IPS-11a (cell line): ENCODE data around the gene METAP1D.
"Not testable (repeated sequence)": the region's sequence is repeated elsewhere in the genome, so short reads cannot be mapped to it uniquely, and the experiment has no call there.

Experiments used
- H3K4me3 ChIP-seq: one replicate; pipeline ENCODE4 v1.5.1; 2013; ENCODE audit warnings: low read depth, low read length, control low read depth

Gene METAP1D

GRCh38 chr2:172100935-172101820 is 101.4 kb downstream of the METAP1D start:
- H3K4me3 ChIP-seq = no peak overlapping the region

GRCh38 chr2:172101821-172102390 is 102.2 kb downstream of the METAP1D start:
- H3K4me3 ChIP-seq = peak overlapping the region; percentile 37

- peak within 1 kb of the TSS; percentile 37 for H3K4me3 ChIP-seq
Observed at GRCh38 chr2:172102391-172103359, 102.9 kb downstream of the METAP1D start, which contains the start of gene DLX2. TSS of gene DLX2 (minus strand) at chr2:172102900. CDS start at chr2:172102538, 362 bp downstream.

GRCh38 chr2:172103471-172104272 is 103.9 kb downstream of the METAP1D start:
- H3K4me3 ChIP-seq = no peak overlapping the region

- H3K4me3 ChIP-seq = no peak overlapping the region
Observed at GRCh38 chr2:172105471-172106107, 105.8 kb downstream of the METAP1D start.

GRCh38 chr2:172106108-172106961 is 106.6 kb downstream of the METAP1D start:
- H3K4me3 ChIP-seq = peak overlapping the region; percentile 18

- H3K4me3 ChIP-seq = no peak overlapping the region
Observed at GRCh38 chr2:172107690-172108586, 108.2 kb downstream of the METAP1D start.

- no peak overlapping the region for H3K4me3 ChIP-seq
Observed at GRCh38 chr2:172108587-172108930, 108.8 kb downstream of the METAP1D start.

- H3K4me3 ChIP-seq = no peak overlapping the region
Observed at GRCh38 chr2:172109256-172109987, 109.7 kb downstream of the METAP1D start.

GRCh38 chr2:172109988-172110811 is 110.4 kb downstream of the METAP1D start:
- no peak overlapping the region for H3K4me3 ChIP-seq

GRCh38 chr2:172113617-172114016 is 113.9 kb downstream of the METAP1D start:
- no peak overlapping the region for H3K4me3 ChIP-seq

- H3K4me3 ChIP-seq = not testable (repeated sequence)
Observed at GRCh38 chr2:172114176-172114575, 114.4 kb downstream of the METAP1D start.

- no peak overlapping the region for H3K4me3 ChIP-seq
Observed at GRCh38 chr2:172114579-172114978, 114.8 kb downstream of the METAP1D start.

- no peak overlapping the region for H3K4me3 ChIP-seq
Observed at GRCh38 chr2:172116107-172116506, 116.4 kb downstream of the METAP1D start.

- H3K4me3 ChIP-seq = no peak overlapping the region
Observed at GRCh38 chr2:172119089-172119488, 119.3 kb downstream of the METAP1D start.

GRCh38 chr2:172120118-172120517 is 120.4 kb downstream of the METAP1D start:
- no peak overlapping the region for H3K4me3 ChIP-seq
